Psoas muscle (tissue), 8 donors: ENCODE results near the gene GYG2. TPM values are rescaled to one million over a fixed set of nuclear protein-coding genes. Genes with fewer than 3 reads are reported as not detected.

ENCODE experiments used
- ATAC-seq, 4 donors: fragments of 200-7000 bp; cut with Tn5 transposase; one replicate each; pipeline ENCODE4 v1.9.1; 2020; ENCODE audit warnings: moderate library complexity in 3 of 4, mild to moderate bottlenecking in 2 of 4
- DNase-seq, 2 donors: peaks; one replicate each; pipeline ENCODE4 v3.0.0-alpha.2; 2020
- H3K27ac ChIP-seq: fragments of 200-600 bp; one replicate; pipeline ENCODE4 v1.8.0; 2022
- H3K27me3 ChIP-seq, 3 donors: fragments of 200-600 bp in 1 of 3; one replicate each; pipeline versions ENCODE4 v1.6.1 to v1.8.0; 2013 to 2022; ENCODE audit warnings: low read length in 2 of 3, mild to moderate bottlenecking in 2 of 3, moderate library complexity in 1 of 3; ENCODE audit not compliant: insufficient read depth in 3 of 3
- H3K36me3 ChIP-seq, 2 donors: fragments of 200-600 bp in 1 of 2; one replicate each; pipeline versions ENCODE4 v1.6.1 to v1.8.0; 2013 to 2022; ENCODE audit warnings: low read depth in 1 of 2, mild to moderate bottlenecking in 1 of 2, moderate library complexity in 1 of 2; ENCODE audit not compliant: insufficient read depth in 1 of 2
- H3K4me1 ChIP-seq: fragments of 200-600 bp; one replicate; pipeline ENCODE4 v1.8.0; 2022
- H3K4me3 ChIP-seq: fragments of 200-600 bp; one replicate; pipeline ENCODE4 v1.8.0; 2022; ENCODE audit warnings: mild to moderate bottlenecking
- H3K9me3 ChIP-seq: fragments of 200-600 bp; one replicate; pipeline ENCODE4 v1.8.0; 2022
- WGBS, 3 donors: extraction: QIAGEN DNeasy Blood & Tissue Kit; methylation state at CpG; one replicate each; pipeline versions ENCODE4 v1.1.6 to v1.1.7; 2013; 5-methylcytosine and 5-hydroxymethylcytosine counted together
- intact Hi-C, 2 donors: fragments of 100-400 bp; cut with DNase I; formaldehyde crosslinking; loops; one replicate each; pipeline versions ENCODE4 v1.11.0 to v1.14.2; 2022
- polyA plus RNA-seq, 3 donors: library from polyadenylated mRNA; stranded (reverse); fragments of 200-250 nt; gene quantifications; one replicate each; pipeline ENCODE4 v1.2.3, GENCODE V29; 2013
- total RNA-seq, 4 donors: library from RNA; stranded (reverse); fragmentation: NEBNext Ultra II Directional in 2 of 4; extraction: Animal tissue kit (Norgen Biotek cat#: 25700) in 2 of 4; gene quantifications; one replicate each; pipeline versions ENCODE4 v1.2.1 to v1.2.4, GENCODE V29; 2021 to 2023
- TF ChIP-seq, protein P1 (sequence below): fragments of 200-600 bp; IDR thresholded peaks from one replicate; pipeline ENCODE4 v1.8.0; 2022; ENCODE audit warnings: antibody characterized with exemption
- donor health status: healthy with polysubstance abuse.
- donor health status: DM: no; HTN: no; CAD: no; lungs with moderate emphysema.
- donor health status: Bipolar disorder and iron deficiency.
- donor health status: healthy.
- donor health status: DM: yes; HTN: yes; CAD: no.
- donor health status: DM: no; HTN: no; CAD: no.
- donor health status: DM: no; HTN: no; CAD: no.
- donor health status: DM: yes; HTN: yes; CAD: no.

The GYG2 gene
- total and polyA plus RNA-seq, 7 donors = 0.09 to 1.1 (median 0.47) TPM; not detected in 1

DNA sequence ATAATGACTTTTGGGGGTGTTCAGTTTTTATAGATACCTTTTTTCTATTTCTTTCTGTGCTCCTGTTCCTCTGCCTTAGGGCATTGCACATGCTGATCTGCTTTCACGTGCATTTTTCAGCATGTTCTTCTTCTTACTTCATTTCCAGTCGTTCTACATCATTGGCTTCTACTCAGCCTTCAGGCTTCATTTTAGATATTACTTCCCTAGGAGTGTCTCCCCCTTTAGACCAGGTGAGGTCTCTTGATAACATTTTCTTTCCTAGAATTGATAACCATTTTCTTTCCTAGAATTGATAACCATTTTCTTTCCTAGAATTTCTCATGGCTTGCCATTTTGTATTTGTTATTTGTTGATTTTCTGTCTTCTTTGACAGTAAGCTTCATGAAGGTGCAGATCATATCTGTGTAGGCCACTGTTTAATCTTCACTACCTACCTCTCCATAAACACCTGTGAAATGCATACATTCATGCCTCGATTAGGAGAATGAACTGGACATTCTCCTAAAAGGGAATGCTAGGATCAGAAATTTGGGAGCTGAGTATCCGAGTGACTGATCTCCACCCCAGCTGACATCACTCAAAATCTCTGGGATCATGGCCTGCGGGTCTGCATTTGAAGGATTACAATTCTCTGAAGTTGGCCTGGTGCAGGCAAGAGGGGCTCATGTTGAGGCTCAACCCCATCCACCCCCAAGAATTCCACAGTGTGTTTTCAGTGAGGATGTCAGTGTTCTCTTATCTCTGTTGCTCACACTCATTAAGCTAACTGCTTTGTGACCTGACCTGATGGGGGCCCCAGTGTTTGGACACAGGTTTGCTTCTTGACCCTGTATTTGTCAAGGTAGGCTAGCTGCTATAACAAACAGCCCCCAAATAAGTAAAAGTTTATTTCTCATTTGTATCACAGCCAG, 45.7 kb downstream of the GYG2 start:
- intact Hi-C loops = no loop called here
- 88 to 92% (median 89%) methylated on average over 5 of the region's 5 CpGs for WGBS, 3 donors

DNA sequence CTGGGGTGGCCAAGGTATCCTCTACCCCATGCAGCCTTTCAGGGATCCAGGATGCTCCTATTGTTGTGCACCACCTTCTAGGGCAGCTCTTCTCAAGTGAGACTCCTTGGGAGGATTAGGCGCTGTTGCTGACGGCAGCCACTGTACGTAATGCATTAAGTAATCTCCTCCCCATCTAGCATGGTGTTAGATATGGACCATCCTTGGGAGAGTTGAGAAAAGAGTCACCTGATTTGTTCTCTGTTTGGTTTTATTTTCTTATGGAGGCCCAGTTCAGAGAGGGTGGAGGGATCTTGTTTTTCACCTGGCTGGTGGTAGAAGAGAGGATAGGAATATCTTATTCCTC, 46.4 kb downstream of the GYG2 start:
- no peak for DNase-seq
- Histone ChIP-seq H3K36me3 (no peaks in the 10 kb centered on the region), H3K4me3 (no peak overlapping the region), H3K27ac (no peak overlapping the region), H3K9me3 (peaks cover 4% of the 10 kb centered on the region), H3K27me3 (no peaks in the 10 kb centered on the region), H3K4me1 (no peaks in the 10 kb centered on the region)
- intact Hi-C loops = no loop called here
- TF ChIP-seq, protein P1, sequence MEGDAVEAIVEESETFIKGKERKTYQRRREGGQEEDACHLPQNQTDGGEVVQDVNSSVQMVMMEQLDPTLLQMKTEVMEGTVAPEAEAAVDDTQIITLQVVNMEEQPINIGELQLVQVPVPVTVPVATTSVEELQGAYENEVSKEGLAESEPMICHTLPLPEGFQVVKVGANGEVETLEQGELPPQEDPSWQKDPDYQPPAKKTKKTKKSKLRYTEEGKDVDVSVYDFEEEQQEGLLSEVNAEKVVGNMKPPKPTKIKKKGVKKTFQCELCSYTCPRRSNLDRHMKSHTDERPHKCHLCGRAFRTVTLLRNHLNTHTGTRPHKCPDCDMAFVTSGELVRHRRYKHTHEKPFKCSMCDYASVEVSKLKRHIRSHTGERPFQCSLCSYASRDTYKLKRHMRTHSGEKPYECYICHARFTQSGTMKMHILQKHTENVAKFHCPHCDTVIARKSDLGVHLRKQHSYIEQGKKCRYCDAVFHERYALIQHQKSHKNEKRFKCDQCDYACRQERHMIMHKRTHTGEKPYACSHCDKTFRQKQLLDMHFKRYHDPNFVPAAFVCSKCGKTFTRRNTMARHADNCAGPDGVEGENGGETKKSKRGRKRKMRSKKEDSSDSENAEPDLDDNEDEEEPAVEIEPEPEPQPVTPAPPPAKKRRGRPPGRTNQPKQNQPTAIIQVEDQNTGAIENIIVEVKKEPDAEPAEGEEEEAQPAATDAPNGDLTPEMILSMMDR = no peak
- no peak for ATAC-seq
- WGBS, 3 donors = 93 to 100% (median 98%) methylated on average over 3 of the region's 3 CpGs

More for the DNA sequence above, 45.7 kb downstream of the GYG2 start:
- Histone ChIP-seq H3K4me3 (no peak overlapping the region), H3K27me3 (no peaks in the 10 kb centered on the region), H3K9me3 (peaks cover 4% of the 10 kb centered on the region), H3K27ac (no peak overlapping the region), H3K4me1 (no peaks in the 10 kb centered on the region), H3K36me3 (no peaks in the 10 kb centered on the region)
- TF ChIP-seq, protein P1 = no peak
- DNase-seq (no peak), ATAC-seq (no peak)

DNA sequence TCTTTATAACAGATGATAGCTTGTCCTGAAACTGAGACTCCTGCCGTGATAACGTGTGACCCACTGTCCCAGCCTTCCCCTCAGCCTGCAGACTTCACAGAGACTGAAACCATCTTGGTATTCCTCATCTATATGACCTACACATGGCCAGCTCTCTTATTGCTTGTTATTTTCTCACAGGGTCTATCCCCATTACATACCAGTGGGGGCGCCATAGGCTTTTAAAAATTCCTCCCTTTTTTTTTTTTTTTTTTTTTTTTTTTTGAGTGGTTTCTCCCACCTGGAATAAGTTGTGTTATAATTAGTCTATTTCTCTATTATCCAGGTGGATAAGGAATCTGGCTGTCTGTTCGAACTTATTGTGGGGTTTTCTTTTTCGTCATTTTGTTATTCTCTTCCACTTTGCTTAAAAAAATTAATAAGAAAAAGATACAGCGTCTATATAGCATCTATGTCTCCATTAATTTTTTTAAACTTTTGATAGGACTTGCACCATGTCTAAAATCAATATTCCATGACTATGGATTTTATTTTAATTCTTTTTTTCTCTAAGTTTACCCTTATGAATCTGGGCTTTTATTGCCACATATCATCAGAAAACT, 47.2 kb downstream of the GYG2 start:
- WGBS, 3 donors = 78 to 86% (median 81%) methylated on average over 6 of the region's 6 CpGs
- Histone ChIP-seq H3K27ac (no peak overlapping the region), H3K4me1 (no peaks in the 10 kb centered on the region), H3K4me3 (no peak overlapping the region), H3K36me3 (no peaks in the 10 kb centered on the region), H3K9me3 (peaks cover 1% of the 10 kb centered on the region), H3K27me3 (no peaks in the 10 kb centered on the region)
- TF ChIP-seq, protein P1 = no peak
- intact Hi-C loops = no loop called here
- DNase-seq (no peak), ATAC-seq (no peak)

DNA sequence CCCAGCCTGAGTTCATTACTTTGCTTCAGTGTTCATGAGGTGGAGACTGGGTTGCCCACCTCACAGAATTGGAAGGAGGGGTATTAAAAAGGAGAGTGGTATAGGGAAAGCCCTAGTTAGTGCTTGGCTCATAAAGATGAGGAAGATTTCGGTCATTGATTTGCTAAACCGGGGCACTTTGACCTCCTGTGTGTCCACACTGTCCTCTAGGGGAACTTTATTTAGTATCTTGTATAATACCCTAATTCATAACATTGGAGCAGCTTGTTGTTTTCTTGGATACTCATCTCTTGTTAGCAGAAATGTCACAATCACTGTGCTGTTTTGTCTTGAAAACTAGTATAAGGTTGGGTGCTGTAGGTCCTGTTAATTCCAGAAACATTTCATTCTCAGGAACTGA, 49.8 kb downstream of the GYG2 start:
- no peak overlapping the region for H3K4me3 ChIP-seq
- TF ChIP-seq, protein P1 = no peak

More for the DNA sequence above, 49.8 kb downstream of the GYG2 start:
- 67 to 86% (median 71%) methylated on average over 2 of the region's 2 CpGs for WGBS, 3 donors
- DNase-seq (no peak), ATAC-seq (no peak)
- no peaks in the 10 kb centered on the region for H3K27me3 ChIP-seq
- H3K27ac ChIP-seq = no peak overlapping the region
- no peaks in the 10 kb centered on the region for H3K36me3 ChIP-seq
- intact Hi-C loops = no loop called here
- no peaks in the 10 kb centered on the region for H3K9me3 ChIP-seq
- no peaks in the 10 kb centered on the region for H3K4me1 ChIP-seq
